Renal pelvis (tissue), 4 donors: ENCODE results near the gene SNAP29. TPM values are rescaled to one million over a fixed set of nuclear protein-coding genes. Genes with fewer than 3 reads are reported as not detected.
A peak's percentile ranks its signal among the peaks of the same experiment; 100 is the strongest.

ENCODE experiments used
- DNase-seq: peaks from one replicate; pipeline ENCODE4 v3.0.0-alpha.2; 2013
- polyA plus RNA-seq, 3 donors: library from polyadenylated mRNA; unstranded; fragments of 120-200 nt; gene quantifications; one replicate each; pipeline ENCODE4 v1.2.1, GENCODE V29; 2013; ENCODE audit not compliant: insufficient read length in 3 of 3

Gene SNAP29
- polyA plus RNA-seq, 3 donors, result 28.1 to 35.5 (median 29.0) TPM

DNA sequence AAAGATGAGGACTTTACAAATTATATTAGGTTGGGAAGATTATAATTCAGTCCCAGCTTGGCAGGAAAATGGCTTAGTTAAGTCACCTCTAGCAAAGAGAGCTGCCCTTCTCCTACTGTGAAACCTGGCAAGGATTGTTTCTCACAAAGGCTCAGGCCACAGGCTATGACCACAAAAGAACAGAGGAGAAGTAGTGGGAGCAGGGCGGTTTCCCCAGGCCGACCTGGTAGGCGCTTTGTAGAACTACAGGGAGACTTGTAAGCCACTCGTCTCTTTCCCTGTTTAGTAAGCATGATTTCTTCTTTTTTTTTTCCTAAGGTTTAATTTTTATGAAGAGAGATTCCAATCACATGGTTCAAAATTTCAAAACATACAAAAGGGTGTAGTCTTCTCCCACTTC lies 4.6 kb downstream of the SNAP29 start:
- no peak for DNase-seq

DNA sequence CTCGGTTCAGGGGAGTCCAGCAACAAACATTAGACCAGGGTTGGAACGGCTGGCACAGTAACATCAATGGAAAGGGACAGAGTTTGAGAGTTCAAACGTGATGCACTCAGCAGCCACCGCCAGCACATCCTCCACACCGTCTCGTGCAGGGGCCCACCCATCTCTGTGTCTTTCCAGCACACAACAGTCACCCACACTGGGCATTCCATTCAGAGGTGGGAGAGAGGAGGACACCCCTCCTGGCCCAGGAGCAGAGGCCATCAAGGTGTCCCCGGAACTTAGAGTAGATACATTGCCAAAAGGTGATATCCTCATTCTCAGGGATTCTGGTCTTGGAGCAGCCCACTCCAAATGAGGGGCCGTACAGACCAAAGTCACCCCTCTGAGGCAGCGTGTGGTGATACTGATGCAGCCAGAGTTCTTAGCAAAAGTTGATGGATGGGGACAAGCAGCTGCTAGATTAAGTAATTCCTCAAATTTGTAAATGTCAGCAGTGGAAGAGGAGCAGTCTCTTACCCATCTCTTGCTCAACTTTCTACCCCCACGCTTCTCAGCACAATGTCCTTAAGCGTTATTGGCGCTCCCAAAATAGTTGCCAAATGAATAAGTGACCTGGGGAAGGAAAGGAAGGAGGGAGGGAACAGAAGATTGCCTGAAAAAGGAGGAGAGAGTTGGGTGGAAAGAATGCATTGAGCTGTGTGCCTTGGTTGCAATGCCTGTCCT lies 5.5 kb downstream of the SNAP29 start:
- no peak for DNase-seq

DNA sequence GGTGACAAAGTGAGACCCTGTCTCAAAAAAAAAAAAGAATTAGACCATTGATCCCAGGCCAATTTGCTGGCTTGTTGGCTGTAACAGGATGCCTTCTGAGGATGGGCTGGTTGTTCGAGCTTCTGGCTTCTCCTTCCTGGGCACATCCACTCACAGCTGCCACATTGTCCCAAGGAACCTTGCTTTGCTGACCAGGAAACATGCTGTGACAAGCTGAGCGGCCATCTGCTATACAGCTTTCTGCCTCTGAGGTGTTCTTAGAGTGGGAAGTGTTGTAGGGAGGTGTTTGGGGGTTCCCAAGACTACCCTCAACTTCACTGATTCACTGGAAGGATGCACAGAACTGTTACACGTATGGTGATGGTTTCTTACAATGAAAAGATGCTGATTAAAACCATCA lies 6.5 kb downstream of the SNAP29 start:
- no peak for DNase-seq

DNA sequence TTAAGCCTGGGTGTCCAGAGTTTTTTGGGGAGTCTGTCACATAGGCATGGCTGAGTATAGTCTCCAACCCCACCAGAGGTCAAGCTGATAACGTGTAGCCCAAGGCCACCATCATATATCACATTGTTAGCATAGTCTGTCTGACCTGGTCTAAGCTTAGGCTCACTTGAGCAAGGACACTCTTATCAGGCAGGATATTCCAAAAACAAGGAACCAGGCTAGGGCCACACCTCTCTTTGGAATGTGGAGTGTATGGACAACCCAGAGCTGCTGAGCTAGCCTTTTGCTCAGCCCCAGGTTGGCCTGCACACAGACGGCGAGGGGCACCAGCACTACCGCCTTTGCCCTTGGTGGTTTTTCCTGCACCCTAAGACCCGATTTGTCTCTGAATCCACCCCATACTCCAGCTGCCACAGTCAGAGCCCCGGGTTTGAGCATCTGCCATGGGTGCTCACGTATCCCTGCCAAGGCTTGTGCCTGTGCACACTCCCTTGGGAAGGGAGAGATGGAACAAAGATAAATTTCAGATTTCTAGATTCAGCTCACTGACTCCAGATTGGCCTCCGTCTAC lies 7.2 kb downstream of the SNAP29 start:
- no peak for DNase-seq

GRCh38 chr22:20866736-20867135 lies 7.9 kb downstream of the SNAP29 start:
- no peak for DNase-seq

GRCh38 chr22:20867179-20868024 lies 8.6 kb downstream of the SNAP29 start:
- DNase-seq, result peak; percentile 69

DNA sequence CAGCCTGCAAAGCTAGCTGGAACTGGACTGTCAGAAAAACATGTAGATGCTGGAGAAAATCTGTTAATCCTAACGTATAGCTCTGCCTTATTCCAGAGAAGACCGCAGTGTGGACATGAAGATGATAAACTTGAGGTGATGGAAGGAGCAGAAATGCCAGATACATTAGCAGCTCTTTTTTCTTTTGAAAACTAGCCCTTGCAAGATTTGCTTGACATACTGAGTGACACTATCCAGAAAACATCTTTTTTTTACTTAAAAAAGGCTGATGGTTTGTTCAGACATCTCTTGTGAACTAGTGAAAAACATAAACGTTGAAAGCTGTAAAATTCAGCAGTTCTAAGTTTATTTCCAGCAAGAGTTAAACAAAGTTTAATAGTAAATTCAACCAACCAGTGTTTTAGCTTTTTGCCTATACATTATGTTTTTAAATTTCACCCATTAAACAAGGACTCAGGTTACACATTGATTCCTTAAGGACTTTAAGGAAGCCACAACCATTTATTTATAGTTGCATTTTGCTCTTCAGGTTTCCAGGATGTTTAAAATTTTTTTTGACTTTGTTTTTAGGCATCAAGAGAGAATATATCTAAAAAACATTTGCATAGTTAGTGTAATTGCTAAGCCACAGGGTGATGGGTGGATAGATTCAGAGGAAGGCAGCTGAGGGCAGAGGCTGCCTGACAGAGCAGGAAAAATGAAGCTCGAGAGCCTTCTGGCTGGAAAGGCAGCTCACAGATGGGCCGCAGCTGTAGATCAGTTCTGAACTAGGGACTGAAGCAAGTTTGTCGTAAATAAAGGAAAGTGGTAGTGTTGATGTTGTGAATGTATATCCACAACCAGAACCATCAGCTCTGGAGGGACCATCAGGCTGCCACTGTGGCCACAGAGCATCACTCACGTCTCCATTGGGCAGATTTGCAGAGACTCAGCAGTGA lies 9.5 kb downstream of the SNAP29 start:
- no peak for DNase-seq

DNA sequence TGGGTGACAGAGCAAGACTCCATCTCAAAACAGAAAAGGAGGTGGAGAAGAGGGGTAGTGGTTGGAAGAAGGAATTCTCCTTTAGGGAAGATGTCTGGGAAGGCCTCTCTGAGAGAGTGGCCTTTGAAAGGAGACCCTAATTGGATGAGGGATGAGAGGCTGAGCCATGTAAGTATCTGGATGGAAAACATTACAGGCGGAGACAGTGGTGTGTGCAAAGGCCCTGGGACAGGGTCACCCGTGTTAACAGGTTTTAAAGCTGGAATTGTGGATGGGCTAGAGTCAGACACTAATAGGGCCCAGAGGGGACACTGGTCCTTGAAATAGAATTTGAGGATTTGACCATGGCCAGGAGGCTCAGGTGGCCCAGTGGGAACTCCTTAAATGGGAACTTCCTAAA lies 10.4 kb downstream of the SNAP29 start:
- DNase-seq, result no peak

- no peak for DNase-seq
Observed at GRCh38 chr22:20873214-20873613, 14.4 kb downstream of the SNAP29 start.

- no peak for DNase-seq
Observed at GRCh38 chr22:20875296-20875695, 16.5 kb downstream of the SNAP29 start.

DNA sequence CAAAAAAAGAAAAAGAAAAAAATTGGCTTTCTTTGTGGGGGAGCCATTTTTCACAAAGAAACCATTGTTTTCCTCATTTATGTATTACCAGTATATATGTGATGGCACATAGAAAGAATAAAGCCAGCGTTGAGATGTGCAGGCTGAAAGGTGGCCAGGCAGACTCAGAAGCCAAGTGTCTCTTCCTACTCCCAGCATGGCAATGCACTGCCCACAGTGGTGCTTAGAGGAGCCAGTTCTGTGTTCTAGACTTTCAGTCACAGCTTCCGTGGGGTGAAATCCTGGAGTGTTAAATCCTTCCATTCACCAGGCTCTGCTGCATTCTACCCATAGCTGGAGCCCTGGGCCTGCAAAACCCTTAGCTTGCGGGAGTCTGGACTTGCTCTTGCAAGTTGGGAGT lies 18.9 kb downstream of the SNAP29 start:
- DNase-seq, result no peak

DNA sequence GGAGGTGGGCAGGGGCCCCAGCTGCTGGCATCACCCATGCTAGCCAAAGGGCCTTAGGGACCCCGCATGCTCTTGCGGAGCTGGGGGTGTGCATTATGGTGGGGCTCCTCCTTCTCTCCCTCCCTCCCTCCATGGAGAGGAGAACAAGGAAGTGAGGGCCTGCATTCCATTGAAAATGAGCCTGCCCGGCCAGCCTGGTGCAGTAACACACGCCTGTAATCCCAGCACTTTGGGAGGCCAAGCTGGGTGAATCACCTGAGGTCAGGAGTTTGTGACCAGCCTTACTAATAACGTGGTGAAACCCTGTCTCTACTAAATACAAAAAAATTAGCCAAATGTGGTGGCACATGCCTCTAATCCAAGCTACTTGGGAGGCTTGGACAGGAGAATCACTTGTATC lies 22.4 kb downstream of the SNAP29 start:
- DNase-seq, result no peak

- no peak for DNase-seq
Observed at GRCh38 chr22:20881869-20882815, 23.3 kb downstream of the SNAP29 start.

DNA sequence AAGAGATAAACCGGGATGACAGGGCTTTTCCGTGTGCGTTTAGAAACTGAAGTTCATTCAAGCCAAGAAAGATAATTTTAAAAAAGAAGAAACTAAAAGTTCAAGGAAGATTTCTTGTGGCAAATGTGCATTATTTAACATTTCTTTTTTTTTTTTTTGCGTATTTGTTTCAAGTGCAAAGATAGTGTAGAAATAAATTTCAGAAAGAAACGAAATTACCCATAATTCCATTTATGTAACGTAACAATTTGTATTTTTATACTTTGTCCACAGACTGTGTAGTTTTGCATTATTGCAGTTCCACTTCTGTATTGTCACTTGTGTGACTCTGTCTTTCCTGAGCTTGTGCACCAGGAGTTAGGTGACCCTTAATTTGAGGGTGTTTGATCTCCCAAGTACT lies 24.0 kb downstream of the SNAP29 start:
- DNase-seq, result no peak

DNA sequence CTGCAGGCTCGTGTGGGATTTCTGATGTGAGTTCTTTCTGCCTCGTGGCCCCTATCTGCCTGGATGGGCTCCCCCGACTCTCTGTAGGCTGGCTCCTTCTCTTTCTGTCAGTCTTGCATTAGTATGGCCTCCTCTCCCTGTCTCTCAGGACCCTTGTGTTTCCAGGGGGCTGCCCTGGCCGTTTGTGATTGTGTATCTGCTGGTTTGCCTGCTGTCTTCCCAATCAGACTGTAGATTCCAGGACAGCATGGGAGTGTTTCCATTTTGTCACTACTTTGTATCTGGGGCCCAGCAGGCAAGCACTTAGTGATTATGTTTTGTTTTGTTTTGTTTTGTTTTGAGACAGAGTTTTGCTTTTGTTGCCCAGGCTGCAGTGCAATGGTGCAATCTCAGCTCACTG lies 25.6 kb downstream of the SNAP29 start:
- DNase-seq, result no peak

DNA sequence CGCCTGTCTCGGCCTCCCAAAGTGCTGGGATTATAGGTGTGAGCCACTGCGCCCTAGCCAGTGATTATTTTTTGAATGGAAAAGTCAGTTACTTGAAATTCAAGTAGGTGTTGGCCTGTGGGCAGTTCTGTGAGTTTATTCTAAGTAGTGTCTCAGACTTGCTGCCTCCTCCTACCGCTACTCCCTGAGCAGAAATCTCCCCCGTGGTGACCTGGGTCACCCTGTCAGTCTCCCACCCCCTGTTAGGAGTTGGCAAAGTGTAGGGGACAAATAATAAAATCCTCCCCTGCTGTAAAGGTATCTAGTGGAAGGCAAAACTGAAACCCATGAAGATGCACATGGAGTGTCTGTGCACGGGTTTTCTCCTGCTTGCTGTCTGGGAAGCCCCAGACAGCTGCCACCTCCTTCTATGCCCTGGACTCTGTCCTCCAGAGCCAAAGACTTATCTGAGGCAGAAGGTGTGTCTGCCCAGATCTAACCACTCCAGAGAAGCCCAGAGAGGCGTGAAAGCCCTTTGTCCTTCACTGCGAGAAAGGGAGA lies 26.3 kb downstream of the SNAP29 start:
- no peak for DNase-seq

DNA sequence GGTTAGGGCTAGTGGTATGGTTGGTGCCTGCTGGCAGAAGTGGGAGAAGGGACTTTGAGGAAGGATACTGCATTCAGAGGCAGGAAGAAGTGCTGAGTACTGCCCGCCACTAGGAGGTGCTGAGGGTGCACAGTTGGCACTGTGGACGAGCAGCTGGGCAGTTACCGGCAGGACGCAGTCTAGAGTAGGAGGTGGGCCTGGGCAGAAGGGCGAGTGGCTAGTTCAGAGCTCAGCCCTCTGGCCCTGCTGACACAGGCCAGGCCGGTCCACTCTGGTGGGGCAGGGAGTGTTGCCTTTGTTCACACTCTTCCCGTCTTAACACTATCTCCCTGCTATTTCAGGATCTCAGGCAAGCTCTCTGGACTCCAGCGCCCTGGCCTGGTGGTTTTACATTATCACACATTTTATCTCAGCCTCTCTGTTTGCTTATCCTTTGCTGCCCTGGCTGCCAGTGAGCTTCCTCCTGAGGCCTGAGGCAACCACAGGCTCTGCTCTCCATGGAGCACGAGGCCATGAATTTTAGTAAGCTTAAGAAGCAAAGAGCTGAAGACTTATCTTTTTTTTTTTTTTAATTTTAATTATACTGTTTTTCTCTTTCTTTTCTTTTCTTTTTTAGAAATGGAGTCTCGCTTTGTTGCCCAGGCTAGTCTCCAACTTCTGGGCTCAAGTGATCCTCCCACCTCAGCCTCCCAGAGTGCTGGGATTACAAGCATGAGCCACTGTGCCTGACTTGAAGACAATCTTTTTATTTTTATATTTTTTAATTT lies 26.9 kb downstream of the SNAP29 start:
- peak; percentile 62 for DNase-seq

DNA sequence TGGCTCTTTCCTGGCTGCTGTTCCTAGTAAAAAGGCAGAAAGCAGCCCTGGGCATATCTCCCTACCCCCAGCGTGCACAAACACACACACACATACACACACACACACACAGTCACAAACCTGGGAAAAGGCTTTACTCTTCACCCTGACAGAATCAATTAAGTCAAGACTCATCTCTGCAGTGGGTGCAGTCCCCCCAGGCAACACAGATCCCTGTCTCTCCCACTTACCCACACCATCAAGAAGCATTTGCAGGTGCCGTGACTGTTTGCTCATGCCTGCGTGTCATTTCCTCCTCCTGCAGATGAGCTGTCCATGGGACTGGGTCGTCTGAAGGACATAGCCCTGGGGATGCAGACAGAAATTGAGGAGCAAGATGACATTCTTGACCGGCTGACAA lies 28.6 kb downstream of the SNAP29 start:
- no peak for DNase-seq

DNA sequence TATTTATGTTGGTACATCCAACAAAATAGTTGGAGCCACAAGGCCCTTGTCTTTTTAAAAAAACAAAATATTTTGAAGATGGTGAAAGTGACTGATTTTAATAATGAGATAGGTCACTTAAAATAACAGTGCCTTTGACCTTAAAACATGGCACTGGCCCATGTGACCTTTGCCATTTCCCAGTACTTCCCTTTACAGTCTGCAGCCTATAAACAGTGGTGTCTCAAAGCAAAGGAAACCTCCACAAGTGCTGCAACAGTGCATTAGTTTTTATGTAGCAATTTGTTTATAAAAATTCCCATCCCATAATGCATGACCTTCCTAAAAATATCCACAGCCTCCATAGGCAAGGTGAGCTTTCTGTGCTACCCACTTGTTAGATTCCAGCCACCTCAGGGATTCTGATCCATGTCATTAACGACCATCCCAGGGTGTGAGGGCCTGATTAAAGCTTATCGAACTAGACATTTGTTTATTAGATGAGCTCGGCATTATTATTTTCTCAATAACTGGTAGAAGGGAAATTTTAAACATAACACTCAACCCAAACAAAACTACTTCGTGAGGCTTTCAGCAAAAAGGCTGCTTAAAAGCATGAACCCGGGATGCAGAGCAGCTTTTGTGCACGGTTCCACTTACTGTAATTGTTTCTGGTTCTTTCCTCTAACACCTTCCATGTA lies 30.4 kb downstream of the SNAP29 start:
- no peak for DNase-seq
